ENCODE measurements around the gene FOXD2.

The FOXD2 gene

GRCh38 chr1:47482786-47483185 lies 44.9 kb downstream of the FOXD2 start:
- Histone ChIP-seq H3K4me3 (ENCODE audit: low read length) (no peak overlapping the region), H3K9me3 (ENCODE audit: control insufficient read depth, insufficient read depth, low read length) (no peaks in the 10 kb centered on the region), H3K27me3 (ENCODE audit: control insufficient read depth, insufficient read depth, low read length) (no peaks in the 10 kb centered on the region), H3K4me1 (ENCODE audit: control insufficient read depth, insufficient read depth, low read length) (no peaks in the 10 kb centered on the region), H3K36me3 (ENCODE audit: control insufficient read depth, insufficient read depth, low read length) (no peaks in the 10 kb centered on the region), H3K27ac (ENCODE audit: low read length) (no peak overlapping the region)
- no CpG with 5 or more reads among the region's 1 CpG for WGBS (ENCODE audit: insufficient coverage, insufficient read length)
- no peak for DNase-seq (ENCODE audit: low read depth, low spot score)

- whole genome bisulfite sequencing (ENCODE audit: insufficient coverage, insufficient read length): no CpG with 5 or more reads among the region's 5 CpGs
- no peak overlapping the region for H3K27ac ChIP-seq (ENCODE audit: low read length)
- H3K27me3 ChIP-seq (ENCODE audit: control insufficient read depth, insufficient read depth, low read length): no peaks in the 10 kb centered on the region
- no peak for DNase-seq (ENCODE audit: low read depth, low spot score)
- no peak overlapping the region for H3K4me3 ChIP-seq (ENCODE audit: low read length)
- no peaks in the 10 kb centered on the region for H3K9me3 ChIP-seq (ENCODE audit: control insufficient read depth, insufficient read depth, low read length)
- H3K4me1 ChIP-seq (ENCODE audit: control insufficient read depth, insufficient read depth, low read length): no peaks in the 10 kb centered on the region
- H3K36me3 ChIP-seq (ENCODE audit: control insufficient read depth, insufficient read depth, low read length): no peaks in the 10 kb centered on the region
Measured at GRCh38 chr1:47483651-47484050, 45.8 kb downstream of the FOXD2 start.

GRCh38 chr1:47485817-47486216 lies 48.0 kb downstream of the FOXD2 start:
- Histone ChIP-seq H3K9me3 (ENCODE audit: control insufficient read depth, insufficient read depth, low read length) (no peaks in the 10 kb centered on the region), H3K27ac (ENCODE audit: low read length) (no peak overlapping the region), H3K4me3 (ENCODE audit: low read length) (no peak overlapping the region), H3K4me1 (ENCODE audit: control insufficient read depth, insufficient read depth, low read length) (no peaks in the 10 kb centered on the region), H3K27me3 (ENCODE audit: control insufficient read depth, insufficient read depth, low read length) (no peaks in the 10 kb centered on the region), H3K36me3 (ENCODE audit: control insufficient read depth, insufficient read depth, low read length) (no peaks in the 10 kb centered on the region)
- DNase-seq (ENCODE audit: low read depth, low spot score): no peak
- WGBS (ENCODE audit: insufficient coverage, insufficient read length): no CpG with 5 or more reads among the region's 3 CpGs

GRCh38 chr1:47487332-47487731 lies 49.5 kb downstream of the FOXD2 start:
- Histone ChIP-seq H3K27me3 (ENCODE audit: control insufficient read depth, insufficient read depth, low read length) (no peaks in the 10 kb centered on the region), H3K4me3 (ENCODE audit: low read length) (no peak overlapping the region), H3K9me3 (ENCODE audit: control insufficient read depth, insufficient read depth, low read length) (no peaks in the 10 kb centered on the region), H3K27ac (ENCODE audit: low read length) (no peak overlapping the region), H3K36me3 (ENCODE audit: control insufficient read depth, insufficient read depth, low read length) (no peaks in the 10 kb centered on the region), H3K4me1 (ENCODE audit: control insufficient read depth, insufficient read depth, low read length) (no peaks in the 10 kb centered on the region)
- WGBS (ENCODE audit: insufficient coverage, insufficient read length): no CpG with 5 or more reads among the region's 3 CpGs
- DNase-seq (ENCODE audit: low read depth, low spot score): no peak

GRCh38 chr1:47487850-47488450 lies 50.1 kb downstream of the FOXD2 start:
- no peak overlapping the region for H3K27ac ChIP-seq (ENCODE audit: low read length)
- no peak overlapping the region for H3K4me3 ChIP-seq (ENCODE audit: low read length)
- no peaks in the 10 kb centered on the region for H3K27me3 ChIP-seq (ENCODE audit: control insufficient read depth, insufficient read depth, low read length)
- no peaks in the 10 kb centered on the region for H3K4me1 ChIP-seq (ENCODE audit: control insufficient read depth, insufficient read depth, low read length)
- no peaks in the 10 kb centered on the region for H3K36me3 ChIP-seq (ENCODE audit: control insufficient read depth, insufficient read depth, low read length)
- H3K9me3 ChIP-seq (ENCODE audit: control insufficient read depth, insufficient read depth, low read length): no peaks in the 10 kb centered on the region
- no CpG with 5 or more reads among the region's 8 CpGs for WGBS (ENCODE audit: insufficient coverage, insufficient read length)
- no peak for DNase-seq (ENCODE audit: low read depth, low spot score)
